Endothelial cell of umbilical vein (primary cell): ENCODE data around the gene CMTM7. TPM values are rescaled to one million over a fixed set of nuclear protein-coding genes. Genes with fewer than 3 reads are reported as not detected.

Experiments
- BruUV-seq: library from RNA; stranded (reverse); fragments of 400-500 nt; replicated peaks from 2 replicates; lab custom pipeline; 2021; lab: Mats Ljungman, UMichigan
- CTCF ChIA-PET: fragments of 300-600, 350-600 bp; sonication (Branson Sonifier 250); formaldehyde crosslinking; loops from one replicate; lab custom pipeline; 2021; ENCODE audit warnings: antibody characterized with exemption, inconsistent platforms; lab: Charles Lee
- POLR2A ChIA-PET: fragments of 300-600, 350-600 bp; sonication (Branson Sonifier 250); formaldehyde crosslinking; loops from one replicate; lab custom pipeline; 2021; ENCODE audit warnings: antibody characterized with exemption, inconsistent platforms; lab: Charles Lee
- DNase-seq: peaks from one replicate; pipeline ENCODE4 v3.0.0-alpha.2; 2011; ENCODE audit warnings: low read depth, low spot score
- FAIRE-seq: peaks from 2 replicates; lab custom pipeline; 2011; peaks lifted over from hg19 to GRCh38; lab: Jason Lieb, UNC
- H2AFZ ChIP-seq: 2 replicates; pipeline ENCODE4 v1.6.0; 2012; ENCODE audit warnings: low read depth, low read length, control low read depth, inconsistent platforms
- H3K27ac ChIP-seq: 2 replicates; pipeline ENCODE4 v1.5.1; 2011; ENCODE audit warnings: low read depth, mild to moderate bottlenecking, control low read depth, low read length, moderate library complexity; ENCODE audit not compliant: insufficient read depth
- H3K27me3 ChIP-seq, 2 experiments: 2 replicates each; pipeline versions ENCODE4 v1.6.0 to v1.6.1; 2011; ENCODE audit warnings: low read length in 2 of 2, mixed read lengths in 1 of 2; ENCODE audit not compliant: control insufficient read depth in 2 of 2, insufficient read depth in 2 of 2
- H3K36me3 ChIP-seq, 2 experiments: 2 replicates in 1 of 2; 3 replicates in 1 of 2; pipeline ENCODE4 v1.5.1; 2011; ENCODE audit warnings: low read length in 2 of 2, mild to moderate bottlenecking in 1 of 2, moderate library complexity in 1 of 2; ENCODE audit not compliant: control insufficient read depth in 2 of 2, insufficient read depth in 2 of 2; ENCODE audit errors: extremely low read depth in 1 of 2
- H3K4me1 ChIP-seq: 3 replicates; pipeline ENCODE4 v1.5.1; 2011; ENCODE audit warnings: mild to moderate bottlenecking, low read length; ENCODE audit not compliant: control insufficient read depth, insufficient read depth; ENCODE audit errors: extremely low read depth
- H3K4me2 ChIP-seq: 2 replicates; pipeline ENCODE4 v1.6.1; 2011; ENCODE audit warnings: low read length, control low read depth, mixed read lengths; ENCODE audit not compliant: insufficient read depth
- H3K4me3 ChIP-seq, 3 experiments: fragments of 200-600 bp in 1 of 3; sonication (generic), shearing (Covaris generic) in 1 of 3; replicated peaks in 1 of 3; 2 replicates each; pipeline ENCODE4 v1.5.1; 2011 to 2016; ENCODE audit warnings: control low read depth in 3 of 3, low read length in 3 of 3, mild to moderate bottlenecking in 2 of 3, inconsistent platforms in 1 of 3, low read depth in 1 of 3, moderate library complexity in 1 of 3; ENCODE audit not compliant: insufficient read depth in 1 of 3
- H3K79me2 ChIP-seq: 2 replicates; pipeline ENCODE4 v1.6.0; 2012; ENCODE audit warnings: low read length, inconsistent platforms; ENCODE audit not compliant: control insufficient read depth, insufficient read depth
- H3K9ac ChIP-seq: replicated peaks from 2 replicates; pipeline ENCODE3; 2011; ENCODE audit warnings: low read length, control low read depth; ENCODE audit not compliant: insufficient read depth; ENCODE audit errors: extremely low read depth
- H3K9me1 ChIP-seq: replicated peaks from 3 replicates; pipeline ENCODE4 v1.6.0; 2011; ENCODE audit warnings: mild to moderate bottlenecking, low read length; ENCODE audit not compliant: control insufficient read depth, insufficient read depth; ENCODE audit errors: extremely low read depth
- H3K9me3 ChIP-seq: replicated peaks from 2 replicates; pipeline ENCODE4 v1.5.1; 2012; ENCODE audit warnings: low read length, inconsistent platforms; ENCODE audit not compliant: control insufficient read depth, insufficient read depth
- H4K20me1 ChIP-seq: replicated peaks from 2 replicates; pipeline ENCODE3; 2011; ENCODE audit warnings: mild to moderate bottlenecking, low read length; ENCODE audit not compliant: control insufficient read depth, insufficient read depth; ENCODE audit errors: extremely low read depth
- EZH2 ChIP-seq: IDR thresholded peaks from 2 replicates; pipeline ENCODE4 v1.6.1; 2012; ENCODE audit warnings: borderline replicate concordance, low read depth, mild to moderate bottlenecking, moderate library complexity, low read length, inconsistent platforms; ENCODE audit not compliant: severe bottlenecking
- GATA2 ChIP-seq: IDR thresholded peaks from 2 replicates; pipeline ENCODE4 v1.7.0; 2011; ENCODE audit warnings: low read depth, mild to moderate bottlenecking, moderate library complexity, mixed read lengths, low read length; ENCODE audit not compliant: insufficient read length, insufficient read depth
- JUN ChIP-seq: IDR thresholded peaks from 2 replicates; pipeline ENCODE4 v1.6.1; 2011; ENCODE audit warnings: borderline replicate concordance, low read depth; ENCODE audit not compliant: insufficient read length, insufficient read depth
- MYC ChIP-seq: IDR thresholded peaks from one replicate; pipeline ENCODE4 v1.6.1; 2011; ENCODE audit warnings: mild to moderate bottlenecking, low read depth, low read length
- POLR2A ChIP-seq: IDR thresholded peaks from 2 replicates; pipeline ENCODE4 v1.6.1; 2012; ENCODE audit warnings: low read depth, mild to moderate bottlenecking, control low read depth, low read length
- POLR2AphosphoS5 ChIP-seq: IDR thresholded peaks from 2 replicates; pipeline ENCODE4 v1.6.1; 2012; ENCODE audit warnings: low read depth, mild to moderate bottlenecking, control low read depth, low read length, moderate library complexity; ENCODE audit not compliant: insufficient read depth
- dilution Hi-C: fragments of 300-500 bp; cut with MboI; formaldehyde crosslinking; loops from one replicate; pipeline ENCODE4 v1.15.0; 2019; ENCODE audit warnings: low sequenced_read_pairs; ENCODE audit not compliant: extremely low pct_ligation_motif_present
- intact Hi-C: fragments of 100-400 bp; cut with micrococcal nuclease; formaldehyde crosslinking; loops from one replicate; pipeline ENCODE4 v1.10.0; 2022
- polyA plus RNA-seq, 4 experiments: library from polyadenylated mRNA; depleted of rRNA in 3 of 4; stranded (reverse) in 3 of 4; unstranded in 1 of 4; fragments of >200 nt; gene quantifications; 2 replicates each; pipeline versions ENCODE4 v1.2.1 to v1.2.3, GENCODE V29; 2011 to 2012; ENCODE audit warnings: missing spikeins in 1 of 4
- total RNA-seq: library from RNA; stranded (reverse); gene quantifications from 2 replicates; pipeline ENCODE4 v1.2.3, GENCODE V29; 2021
- TF ChIP-seq, protein P1 (sequence below), 2 donors: IDR thresholded peaks; 1 replicate in 1 of 2; 2 replicates in 1 of 2; pipeline ENCODE4 v1.5.1; 2011; ENCODE audit warnings: low read length in 2 of 2, mild to moderate bottlenecking in 2 of 2, moderate library complexity in 2 of 2, control low read depth in 1 of 2, inconsistent platforms in 1 of 2, low read depth in 1 of 2; ENCODE audit not compliant: insufficient read depth in 1 of 2; ENCODE audit errors: extremely low read depth in 1 of 2

Gene CMTM7
- total and polyA plus RNA-seq, 2 donors (not counting 3 experiments of a cell fraction or from before 2014, with no cell fraction given): 44.7 to 88.5 TPM

GRCh38 chr3:32498252-32498651 lies 106.6 kb downstream of the CMTM7 start:
- Histone ChIP-seq H3K27me3 (no peaks in the 10 kb centered on the region), H3K27ac (no peak overlapping the region), H3K9ac (no peak overlapping the region), H3K4me2 (no peak overlapping the region), H3K79me2 (peaks cover 49% of the 10 kb centered on the region), H3K36me3 (no peaks in the 10 kb centered on the region), H2AFZ (no peak overlapping the region), H3K9me3 (no peaks in the 10 kb centered on the region), H3K4me1 (peaks cover 23% of the 10 kb centered on the region), H3K9me1 (no peaks in the 10 kb centered on the region), H3K4me3 (no peak overlapping the region), H4K20me1 (peaks cover under 1% of the 10 kb centered on the region)
- DNase-seq (no peak), FAIRE-seq (no peak)
- dilution Hi-C loops: no loop called here
- BruUV-seq: no TSS peak
- intact Hi-C loops: no loop called here
- ChIA-PET CTCF (interaction anchor here (0.6 to 1.0 kb wide), 2 partner anchors 10 to 72 kb away, joined by 3 to 4 read pairs; no protein-coding TSS in a partner anchor), POLR2A (no interaction called here)
- TF ChIP-seq MYC: no peak

DNA sequence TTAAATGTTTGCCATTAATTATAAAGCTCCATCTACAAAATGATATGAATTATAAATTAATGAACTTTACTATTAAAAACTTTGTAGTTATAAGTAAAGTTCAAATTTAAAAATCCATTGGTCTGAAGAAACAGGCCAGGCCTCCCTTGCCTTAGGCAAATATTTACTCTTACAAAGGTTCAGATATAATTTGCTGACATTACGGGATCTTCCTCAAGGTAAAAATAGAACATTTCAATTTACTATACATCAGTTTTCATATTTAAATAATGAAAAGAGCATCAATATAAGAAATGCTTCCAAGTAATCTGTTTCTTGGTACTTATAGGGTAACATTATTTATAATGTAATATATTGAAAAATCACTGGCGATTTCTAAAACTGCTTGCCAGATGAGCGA lies 107.3 kb downstream of the CMTM7 start:
- POLR2A ChIA-PET: no interaction called here
- no peak for TF ChIP-seq POLR2AphosphoS5
- TF ChIP-seq, protein P1, sequence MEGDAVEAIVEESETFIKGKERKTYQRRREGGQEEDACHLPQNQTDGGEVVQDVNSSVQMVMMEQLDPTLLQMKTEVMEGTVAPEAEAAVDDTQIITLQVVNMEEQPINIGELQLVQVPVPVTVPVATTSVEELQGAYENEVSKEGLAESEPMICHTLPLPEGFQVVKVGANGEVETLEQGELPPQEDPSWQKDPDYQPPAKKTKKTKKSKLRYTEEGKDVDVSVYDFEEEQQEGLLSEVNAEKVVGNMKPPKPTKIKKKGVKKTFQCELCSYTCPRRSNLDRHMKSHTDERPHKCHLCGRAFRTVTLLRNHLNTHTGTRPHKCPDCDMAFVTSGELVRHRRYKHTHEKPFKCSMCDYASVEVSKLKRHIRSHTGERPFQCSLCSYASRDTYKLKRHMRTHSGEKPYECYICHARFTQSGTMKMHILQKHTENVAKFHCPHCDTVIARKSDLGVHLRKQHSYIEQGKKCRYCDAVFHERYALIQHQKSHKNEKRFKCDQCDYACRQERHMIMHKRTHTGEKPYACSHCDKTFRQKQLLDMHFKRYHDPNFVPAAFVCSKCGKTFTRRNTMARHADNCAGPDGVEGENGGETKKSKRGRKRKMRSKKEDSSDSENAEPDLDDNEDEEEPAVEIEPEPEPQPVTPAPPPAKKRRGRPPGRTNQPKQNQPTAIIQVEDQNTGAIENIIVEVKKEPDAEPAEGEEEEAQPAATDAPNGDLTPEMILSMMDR (IDR thresholded peaks at IDR 0.05; ENCODE audit: extremely low read depth in 1 of 2, insufficient read depth in 1 of 2, low read depth in 1 of 2, low read length in 2 of 2): no peak
- TF ChIP-seq MYC: no peak
- no peak for TF ChIP-seq GATA2
- no peak for TF ChIP-seq JUN
- no peak for TF ChIP-seq EZH2
- TF ChIP-seq POLR2A: no peak
- Histone ChIP-seq H3K4me2 (no peak overlapping the region), H3K4me1 (peaks cover 19% of the 10 kb centered on the region), H3K27me3 (no peaks in the 10 kb centered on the region), H3K79me2 (peaks cover 42% of the 10 kb centered on the region), H4K20me1 (no peaks in the 10 kb centered on the region), H3K9ac (no peak overlapping the region), H3K36me3 (no peaks in the 10 kb centered on the region), H2AFZ (no peak overlapping the region), H3K9me1 (no peaks in the 10 kb centered on the region), H3K9me3 (no peaks in the 10 kb centered on the region), H3K27ac (no peak overlapping the region), H3K4me3 (no peak overlapping the region)
- dilution Hi-C loops: no loop called here
- intact Hi-C loops: no loop called here
- no peak for DNase-seq
- no peak for FAIRE-seq
- CTCF ChIA-PET: interaction anchor here (0.6 to 3.9 kb wide), 3 partner anchors 10 to 71 kb away, joined by 4 to 13 read pairs (median 5); no protein-coding TSS in a partner anchor
- no TSS peak for BruUV-seq
